HG02840 (cell line): Measurements from ENCODE around the gene ARL15.
A peak's percentile ranks its signal among the peaks of the same experiment; 100 is the strongest.

ENCODE experiments used
- ATAC-seq: cut with Tn5 transposase; IDR thresholded peaks from one replicate; pipeline ENCODE4 v1.9.1; 2021; ENCODE audit warnings: mild to moderate bottlenecking, moderate library complexity, moderate number of reproducible peaks; ENCODE audit not compliant: unreplicated experiment, low FRiP score

ARL15 gene

DNA sequence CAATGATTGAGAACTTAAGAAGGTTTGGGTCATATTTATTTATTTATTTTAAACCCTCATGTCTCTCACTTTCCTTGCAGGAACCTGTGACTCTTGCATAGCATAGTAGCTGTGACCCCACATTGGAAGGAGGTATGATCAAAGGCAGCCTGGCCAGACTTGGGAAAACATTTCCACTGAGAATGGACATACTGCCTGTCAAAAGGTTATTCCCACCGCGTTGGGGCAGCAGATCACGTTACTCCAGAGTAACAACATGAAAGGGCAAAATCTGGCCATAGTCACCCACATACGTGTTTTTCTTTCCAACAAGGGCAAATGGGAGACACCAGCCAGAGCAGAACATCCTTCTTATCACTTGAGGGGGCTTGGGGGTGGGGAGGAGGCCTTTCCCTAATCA, 95.7 kb downstream of the ARL15 start:
- no peak for ATAC-seq

DNA sequence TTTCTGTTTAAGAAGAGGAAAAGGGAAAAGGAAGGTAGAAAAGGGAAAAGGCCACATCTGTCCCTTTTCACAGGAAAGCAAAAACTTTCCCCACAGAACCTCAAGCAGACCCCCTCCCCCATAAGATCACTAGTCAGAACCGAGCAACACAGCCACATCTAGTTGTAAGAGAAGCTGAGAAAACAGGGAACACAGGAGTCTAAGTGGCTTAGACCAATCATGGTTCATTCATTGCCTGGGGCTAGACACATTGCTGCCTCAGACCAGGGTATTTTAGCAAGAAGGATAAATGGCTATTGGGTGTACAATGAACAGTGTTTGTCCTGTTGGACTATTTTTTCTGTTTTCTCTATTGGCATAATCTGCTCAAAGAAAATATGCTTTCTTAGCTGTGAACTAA, 98.0 kb downstream of the ARL15 start:
- no peak for ATAC-seq

DNA sequence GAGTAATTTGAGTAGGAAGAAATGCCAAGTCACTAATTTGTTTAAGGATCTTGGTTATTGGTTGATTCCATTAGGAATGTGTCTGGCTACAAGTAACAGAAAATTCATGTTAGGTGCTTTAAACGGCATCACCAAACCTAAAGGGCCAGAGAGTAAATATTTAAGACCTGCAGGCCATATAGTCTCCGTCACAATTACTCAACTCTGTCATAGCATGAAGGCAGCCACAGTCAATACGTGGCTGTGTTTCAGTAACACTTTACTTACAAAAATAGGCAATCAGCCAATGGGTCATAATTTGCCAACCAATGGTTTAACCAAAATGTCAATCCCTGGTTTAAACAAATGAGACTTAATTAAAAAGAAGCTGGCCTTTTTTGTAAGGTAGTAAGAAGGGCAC, 98.5 kb downstream of the ARL15 start:
- ATAC-seq: no peak

DNA sequence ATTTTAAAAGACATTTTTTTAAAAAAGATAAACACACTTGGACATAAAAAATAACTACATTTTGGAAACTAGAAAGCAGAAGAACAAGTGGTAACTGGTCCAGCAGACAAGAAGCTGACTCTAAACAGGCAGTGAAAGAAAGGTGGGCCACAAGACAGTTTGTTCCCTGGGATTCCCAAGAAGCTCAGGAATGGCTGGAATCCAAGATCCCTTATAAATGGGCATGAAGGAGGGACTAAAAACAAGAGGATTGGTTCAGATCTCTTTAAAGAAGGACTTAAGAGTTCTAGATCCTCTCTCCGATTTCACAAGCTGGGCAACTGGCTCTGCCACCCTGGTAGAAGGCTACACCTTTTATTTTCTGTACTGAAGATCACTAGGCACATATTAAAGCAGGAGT, 102.8 kb downstream of the ARL15 start:
- no peak for ATAC-seq

DNA sequence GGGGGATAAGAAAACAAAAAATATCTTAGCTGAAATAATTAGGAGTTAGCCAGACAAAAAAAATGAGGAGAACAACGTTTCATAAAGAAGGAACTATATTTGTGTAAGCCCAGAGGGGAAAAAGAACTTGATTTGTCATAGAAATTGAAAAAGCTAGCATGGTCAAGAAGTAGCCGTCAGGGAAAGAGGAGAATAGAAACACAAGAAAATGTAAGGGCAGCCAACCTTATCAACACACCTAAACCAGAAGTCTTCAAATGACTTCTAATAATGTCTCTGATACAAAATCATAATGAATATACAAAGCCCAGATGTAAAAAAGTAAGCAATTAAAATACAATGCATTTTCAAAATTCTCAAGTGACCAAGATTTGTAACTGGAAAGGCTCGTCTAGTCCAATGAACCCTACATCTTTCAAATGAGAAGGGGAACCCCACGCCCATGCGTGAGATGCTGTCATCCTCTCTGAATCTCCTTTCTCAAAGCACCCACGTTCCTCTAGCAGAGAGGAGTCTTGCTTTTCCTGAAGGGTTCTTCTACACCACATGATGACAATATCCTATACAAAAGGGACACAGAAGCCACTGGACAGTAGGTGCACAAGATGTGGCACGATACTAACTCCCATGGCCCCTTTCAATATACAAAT, 103.7 kb downstream of the ARL15 start:
- peak; percentile 86 for ATAC-seq

DNA sequence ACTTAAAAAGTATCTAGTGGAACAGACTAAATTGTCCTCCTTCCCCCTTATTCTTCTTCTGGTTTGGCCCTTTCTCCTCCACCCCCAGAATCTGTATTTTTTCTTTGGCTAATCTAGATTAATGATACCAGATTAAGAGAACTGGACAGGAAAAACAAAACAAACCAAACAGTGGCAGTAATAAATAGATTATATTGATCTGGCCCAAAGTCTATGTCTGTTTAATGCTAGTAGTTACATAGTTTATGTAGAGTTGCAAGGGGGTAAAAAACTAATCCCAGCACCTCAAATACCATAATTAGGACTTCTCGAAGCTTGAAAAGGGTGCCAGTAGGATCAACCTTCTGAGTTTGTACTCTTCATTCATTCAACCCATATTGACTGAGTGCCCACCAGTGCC, 104.5 kb downstream of the ARL15 start:
- no peak for ATAC-seq

DNA sequence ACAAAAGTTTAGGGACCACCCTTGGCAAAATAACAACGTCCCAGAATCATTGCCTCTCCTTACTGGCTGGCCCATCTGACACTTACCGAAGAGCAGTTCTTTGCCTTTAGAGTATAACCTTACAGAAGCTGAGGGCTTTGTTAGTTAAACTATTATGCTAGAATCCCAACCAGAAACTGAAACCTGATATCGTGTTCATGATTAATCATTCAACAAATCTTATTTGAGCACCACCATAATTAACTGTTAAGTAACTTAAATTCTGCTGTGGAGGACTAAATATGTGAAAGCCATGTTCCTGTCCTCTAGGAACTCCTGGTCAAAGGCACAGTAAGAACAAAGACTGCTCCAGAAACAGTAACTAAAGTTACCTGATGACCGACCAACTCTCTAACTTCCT, 104.9 kb downstream of the ARL15 start:
- no peak for ATAC-seq

DNA sequence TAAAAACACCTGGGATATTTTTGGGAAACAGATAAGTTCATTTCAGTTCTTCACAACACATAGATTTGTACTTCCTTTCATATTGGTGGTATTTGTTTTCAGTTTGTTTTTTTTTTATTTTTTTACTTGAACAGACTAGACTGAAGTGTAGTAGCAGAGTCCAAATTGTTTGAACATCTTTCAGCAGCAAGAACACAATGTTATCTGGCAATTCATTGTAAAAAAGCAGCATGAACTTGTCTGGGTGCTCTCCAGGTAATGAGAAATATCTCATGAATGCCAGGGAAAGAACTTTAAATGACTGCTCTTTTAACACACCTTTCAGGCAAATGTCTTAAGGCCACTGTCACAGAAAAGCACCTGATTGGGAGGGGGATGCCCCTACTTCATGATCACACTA, 113.4 kb downstream of the ARL15 start:
- ATAC-seq: no peak

DNA sequence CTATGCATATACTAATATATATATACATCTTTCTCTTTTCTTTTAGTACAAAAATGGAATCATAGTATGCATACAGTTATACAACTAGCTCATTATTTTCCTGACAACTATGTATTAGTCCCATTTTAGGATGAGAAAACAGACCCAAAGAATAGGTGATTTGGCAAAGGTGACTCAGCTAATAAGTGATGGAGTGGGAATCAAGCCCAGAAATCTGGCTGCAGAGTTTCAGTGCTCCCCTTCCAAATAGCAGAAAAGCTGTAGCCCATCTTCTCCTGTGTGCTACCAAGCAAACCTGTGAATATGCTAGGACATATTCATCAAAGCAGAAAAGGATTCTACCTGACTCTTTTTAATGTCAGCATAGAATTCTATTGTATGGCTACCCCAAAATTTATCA, 114.7 kb downstream of the ARL15 start:
- no peak for ATAC-seq

DNA sequence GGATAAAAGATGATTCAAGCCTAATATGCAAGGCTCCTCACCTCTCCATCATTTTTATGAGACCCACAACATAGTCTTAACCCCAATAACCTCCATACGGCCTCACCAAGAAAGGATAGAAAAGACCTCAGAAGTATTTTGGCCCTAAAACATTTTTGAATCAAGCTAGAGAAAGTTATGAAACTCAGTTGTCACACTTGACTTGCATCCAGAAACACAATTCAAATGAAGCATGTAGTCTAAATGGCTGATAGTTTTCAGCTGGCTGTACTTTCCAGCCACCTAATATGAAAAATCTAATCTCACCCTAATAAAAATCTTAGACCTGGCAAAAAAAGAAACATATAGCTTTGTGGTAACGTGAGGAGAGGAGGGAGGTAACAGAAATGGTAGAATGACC, 116.1 kb downstream of the ARL15 start:
- no peak for ATAC-seq

DNA sequence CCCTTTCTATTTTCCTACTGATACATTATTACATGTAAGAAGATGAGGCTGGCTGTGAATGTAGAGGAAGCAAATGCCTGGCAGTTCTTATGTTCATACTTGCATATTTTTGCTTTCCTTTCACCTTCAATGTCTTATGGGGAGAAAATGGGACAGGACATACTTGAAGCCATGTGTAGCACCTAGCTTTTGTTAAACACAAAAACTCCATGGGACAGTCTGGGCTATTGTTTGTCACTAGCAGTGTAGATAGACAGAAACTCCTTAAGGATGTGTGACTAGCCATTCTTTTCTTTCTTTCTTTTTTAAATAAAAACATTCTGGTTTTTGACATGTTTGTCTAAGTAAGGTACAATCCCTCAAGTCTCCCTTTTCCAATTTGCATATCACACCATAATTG, 122.7 kb downstream of the ARL15 start:
- ATAC-seq: no peak

DNA sequence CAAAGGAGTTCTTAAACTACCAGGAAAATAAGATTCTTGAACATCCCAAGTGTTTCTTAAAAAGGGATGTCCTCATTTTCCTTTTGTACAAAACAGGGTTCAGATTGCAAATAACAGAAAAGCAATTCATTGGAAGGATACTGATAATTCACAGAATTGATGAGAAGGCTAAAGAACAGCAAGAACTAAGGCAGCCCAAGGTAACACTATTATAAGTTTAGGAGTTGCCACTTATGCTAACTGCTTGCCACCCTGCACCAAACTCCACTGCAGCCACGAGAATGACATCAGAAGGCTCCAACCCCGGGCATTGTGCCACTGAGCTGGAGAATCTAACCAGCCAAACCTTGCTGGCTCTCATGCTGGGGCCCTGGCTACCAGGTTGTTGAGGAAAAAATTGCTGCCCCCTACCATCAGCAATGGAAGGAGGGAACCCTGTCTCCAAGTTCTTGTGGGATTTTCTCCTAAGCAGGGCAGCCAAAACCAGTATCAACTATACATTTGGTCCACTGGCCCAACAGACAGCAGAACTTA, 123.4 kb downstream of the ARL15 start:
- no peak for ATAC-seq

DNA sequence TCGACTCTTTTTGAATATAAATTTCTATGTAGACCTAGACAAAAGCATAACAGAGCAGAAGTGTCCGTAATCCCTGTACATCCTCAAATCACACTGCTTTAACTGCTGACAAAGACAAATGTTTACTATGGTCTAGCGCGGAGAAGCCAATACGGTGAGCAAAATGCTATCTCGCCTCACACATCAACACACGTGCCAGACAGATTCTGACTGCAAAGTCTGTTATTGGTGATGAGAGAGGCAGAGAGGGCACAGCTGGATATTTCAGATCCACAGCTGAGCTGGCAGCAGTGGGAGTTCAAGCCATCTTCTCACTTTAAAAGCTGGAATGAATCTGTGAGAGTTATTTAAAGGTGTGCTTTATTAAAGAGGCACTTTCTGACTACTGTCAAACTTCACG, 124.3 kb downstream of the ARL15 start:
- no peak for ATAC-seq

DNA sequence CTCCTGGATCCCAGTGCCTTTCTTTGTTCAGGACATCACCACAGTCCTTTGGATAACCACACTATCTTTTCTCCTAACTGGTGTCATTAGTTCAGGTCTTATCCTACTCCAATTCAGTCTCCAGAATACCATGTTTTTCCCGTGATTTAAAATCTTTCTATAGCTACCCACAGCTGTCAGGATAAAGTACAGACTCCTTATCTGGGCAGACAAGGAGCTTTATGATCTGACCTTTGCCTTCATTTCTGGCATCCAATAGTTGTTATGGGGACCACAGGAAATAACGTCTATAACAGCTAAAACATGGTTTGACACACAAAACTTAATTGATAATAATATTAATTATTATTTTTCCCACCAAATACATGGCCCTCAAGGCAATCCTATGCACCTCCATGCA, 125.6 kb downstream of the ARL15 start:
- no peak for ATAC-seq

DNA sequence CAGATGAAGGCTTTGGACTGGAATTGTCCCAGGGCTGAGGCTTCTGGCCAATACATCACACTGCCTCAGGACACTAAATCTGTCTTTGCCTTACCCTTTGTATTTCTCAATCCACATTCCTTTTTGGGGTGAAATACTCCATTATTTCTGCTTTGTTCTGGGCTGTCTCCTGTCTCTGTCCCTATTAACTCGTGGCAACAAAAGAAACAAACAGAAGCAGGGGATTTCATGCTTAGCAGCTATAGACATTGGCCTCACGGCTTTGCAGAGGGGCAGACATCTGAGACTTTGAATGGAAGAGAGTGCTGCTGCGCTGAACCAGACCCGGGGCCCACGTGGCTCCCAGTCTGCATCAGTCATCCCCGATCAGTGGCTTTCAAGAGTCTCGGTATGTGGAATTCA, 129.7 kb downstream of the ARL15 start:
- no peak for ATAC-seq

DNA sequence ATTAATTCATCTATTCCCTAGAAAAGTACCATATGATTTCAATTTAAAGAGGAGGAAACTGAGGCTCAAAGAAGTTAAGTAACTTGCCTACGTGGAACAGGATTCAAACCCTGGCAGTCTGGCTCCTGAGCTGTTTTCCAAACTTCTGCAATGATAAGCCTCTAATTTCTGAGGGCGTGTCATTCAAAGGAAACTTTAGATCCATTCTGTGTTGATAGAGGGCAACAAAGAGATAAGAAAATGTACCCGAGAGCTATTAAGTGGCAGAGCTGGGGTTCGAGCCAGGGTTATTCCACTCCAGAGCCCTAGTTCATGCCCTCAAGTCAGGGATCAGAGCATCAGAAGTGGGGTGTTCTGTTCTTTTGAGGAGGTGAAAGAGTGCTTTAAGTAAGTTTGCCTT, 131.4 kb downstream of the ARL15 start:
- no peak for ATAC-seq

DNA sequence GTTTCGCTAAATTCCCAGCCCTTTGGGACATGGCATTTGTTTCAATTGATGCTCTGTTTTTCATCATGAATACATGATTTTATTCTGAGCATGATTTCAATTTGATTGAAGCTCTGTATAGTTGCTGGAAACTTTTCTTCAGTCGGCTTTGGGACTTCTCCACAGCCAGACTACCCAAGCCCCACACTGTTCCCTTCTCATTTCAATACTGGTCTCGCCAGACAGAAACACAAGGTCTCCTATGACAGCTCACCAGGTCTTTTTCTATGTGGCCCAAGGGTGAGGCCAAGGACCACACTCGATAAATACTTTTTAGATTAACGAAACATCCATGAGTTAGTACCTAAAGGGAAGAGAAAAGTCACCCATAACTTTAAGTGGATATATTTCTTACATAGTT, 132.2 kb downstream of the ARL15 start:
- ATAC-seq: no peak

DNA sequence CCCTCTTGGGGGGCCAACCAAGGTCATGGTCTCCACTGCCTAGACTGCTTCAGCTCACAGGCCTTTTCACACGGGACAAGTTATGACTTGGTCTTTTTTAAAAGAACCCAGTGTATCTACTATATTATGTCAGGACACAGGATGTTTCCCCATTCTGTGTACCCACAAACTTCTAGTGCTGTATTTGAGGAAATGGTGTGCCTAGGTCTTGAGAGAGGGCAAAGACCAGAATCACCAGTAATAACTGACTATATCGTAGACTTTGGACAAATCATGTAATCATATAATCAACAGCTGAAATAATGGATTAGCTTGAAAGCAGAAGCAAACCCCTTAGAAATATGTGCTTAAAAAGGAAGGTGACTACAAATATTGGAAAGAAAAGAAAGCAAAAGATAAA, 133.3 kb downstream of the ARL15 start:
- no peak for ATAC-seq

DNA sequence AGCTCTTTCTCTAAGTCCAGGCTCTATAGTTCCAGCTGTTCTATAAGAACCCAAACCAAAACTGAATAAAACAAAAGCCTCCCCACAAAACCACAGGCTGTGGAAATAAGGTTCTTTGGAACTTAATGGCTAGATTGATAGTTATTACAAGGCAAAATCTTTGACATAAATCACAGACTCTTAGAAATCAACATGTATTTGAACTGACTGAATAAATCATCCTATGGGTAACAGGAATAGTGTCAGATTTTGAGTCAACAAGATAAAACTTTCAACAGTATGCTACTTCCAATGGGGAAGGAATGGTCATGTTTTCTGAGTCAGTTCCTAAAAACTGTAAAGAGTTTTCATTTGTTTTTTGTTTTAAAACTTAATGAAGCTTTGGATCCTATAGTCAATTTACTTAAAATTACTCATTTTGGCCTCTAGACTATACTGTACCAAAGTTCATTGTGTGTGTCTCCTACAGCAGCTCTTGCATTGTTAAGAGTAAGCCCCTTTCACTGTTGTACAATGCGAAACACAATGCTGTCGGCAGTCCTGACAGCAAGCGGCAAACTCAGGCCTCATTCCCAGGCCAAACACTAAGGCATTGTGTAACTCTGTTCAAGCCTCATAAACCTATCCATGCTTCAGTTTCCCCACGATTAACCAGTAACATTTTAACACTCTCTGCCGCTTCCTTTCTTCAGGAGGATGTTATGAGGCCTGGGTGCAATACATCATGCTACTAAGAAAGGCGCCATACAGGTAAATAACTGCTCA, 134.1 kb downstream of the ARL15 start:
- no peak for ATAC-seq

DNA sequence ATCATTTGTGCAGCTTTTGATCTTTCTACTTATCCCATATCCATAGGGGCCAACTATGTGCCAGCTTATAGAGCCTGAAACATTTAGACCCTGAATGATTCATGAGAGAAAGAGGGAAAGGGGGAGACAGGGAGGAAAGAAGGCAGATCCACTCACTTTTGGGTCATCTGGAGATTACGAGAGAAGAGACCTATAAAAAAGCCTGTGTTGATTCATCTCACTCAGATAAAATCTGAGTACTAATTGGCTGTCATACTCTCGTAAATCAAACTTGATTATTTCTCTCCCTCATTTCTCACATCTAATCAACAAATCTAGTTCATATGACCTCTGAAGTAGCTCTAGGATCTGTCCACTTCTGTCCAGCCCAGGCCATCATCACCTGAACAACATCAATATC, 137.1 kb downstream of the ARL15 start:
- ATAC-seq: no peak

DNA sequence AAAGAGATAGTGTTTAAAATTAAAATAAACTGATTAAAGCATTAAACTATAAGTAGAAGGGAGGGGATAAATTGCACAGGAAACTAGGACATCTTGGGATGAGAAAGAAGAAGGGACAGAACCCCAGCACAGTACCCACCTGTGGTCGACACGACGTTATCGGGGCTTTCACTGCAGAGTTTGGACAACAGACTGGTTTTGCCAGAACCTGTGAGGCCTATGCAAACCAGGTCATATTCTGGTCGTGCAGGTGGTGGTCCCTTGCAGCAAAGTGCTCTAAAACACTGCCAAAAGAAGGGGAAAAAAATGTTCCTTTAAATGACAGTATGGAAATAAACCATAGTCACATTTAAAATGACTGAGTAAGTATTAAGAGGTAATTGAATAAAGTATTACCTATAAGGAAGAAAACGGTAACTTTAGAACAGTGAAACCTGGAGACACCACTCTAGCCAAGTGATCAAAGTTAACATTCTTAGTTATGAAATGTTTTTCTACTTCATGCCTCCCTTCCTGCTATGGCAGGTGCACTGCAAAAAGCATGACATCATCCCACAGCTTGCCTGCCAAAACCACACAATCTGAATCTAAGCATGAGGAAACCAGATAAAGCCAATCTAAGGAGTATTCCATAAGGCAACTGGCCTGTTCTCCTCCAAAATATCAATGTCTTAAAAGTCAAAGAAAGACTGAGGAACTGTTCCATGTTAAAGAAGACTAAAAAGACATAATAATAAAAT, 138.6 kb downstream of the ARL15 start:
- ATAC-seq: no peak
